ENCODE results near the gene SCARB1. TPM values are rescaled to one million over a fixed set of nuclear protein-coding genes. Genes with fewer than 3 reads are reported as not detected.

SCARB1 gene
- total RNA-seq, 1 donor from 2014 or later = 4.3 TPM

DNA sequence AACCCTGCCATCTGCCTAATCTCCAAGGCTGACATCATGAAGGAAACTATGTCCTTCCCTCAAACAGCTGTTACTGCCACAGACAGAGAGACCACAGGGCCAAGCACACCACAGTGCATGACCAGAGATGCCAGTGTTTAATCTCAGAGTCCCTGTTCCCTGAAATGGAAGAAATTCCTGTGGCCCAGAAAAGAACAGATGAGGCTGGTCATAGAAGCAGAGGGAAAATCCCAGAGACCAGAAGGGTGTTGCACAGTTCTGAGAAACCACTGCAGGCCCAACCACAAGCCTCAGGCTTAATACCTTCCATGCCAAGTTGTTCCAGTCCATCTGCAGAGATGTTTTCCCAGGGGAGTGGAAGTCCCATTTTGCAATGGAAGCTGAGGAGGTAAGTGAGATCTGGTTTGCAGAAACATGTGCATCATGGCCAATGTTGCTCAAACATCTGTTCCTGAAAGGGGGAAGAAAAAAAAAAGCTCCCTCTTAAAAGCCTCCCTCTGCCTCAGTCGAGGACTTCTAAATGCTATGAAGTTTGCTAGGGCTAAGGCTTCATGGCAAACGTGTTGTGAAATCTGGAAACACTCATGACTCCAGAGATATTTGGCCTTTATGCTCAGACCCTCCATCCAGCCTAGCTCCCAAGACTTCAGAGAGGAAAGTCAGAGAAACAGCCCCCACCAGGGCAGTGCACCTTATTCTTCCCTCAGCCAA is 98.6 kb downstream of the SCARB1 start:
- H3K4me1 Mint-ChIP-seq = peaks cover 30% of the 10 kb centered on the region
- Histone ChIP-seq H3K9me3 (ENCODE audit: low read depth) (no peaks in the 10 kb centered on the region), H2AFZ (replicated peaks) (no peak overlapping the region), H3K4me3 (no peak overlapping the region), H3K4me2 (no peak overlapping the region), H3K36me3 (no peaks in the 10 kb centered on the region), H3F3A (ENCODE audit: low read depth) (no peaks in the 10 kb centered on the region), H3K27me3 (no peaks in the 10 kb centered on the region), H4K20me1 (ENCODE audit: low read depth) (no peaks in the 10 kb centered on the region), H3K9ac (no peak overlapping the region), H3K4me1 (no peaks in the 10 kb centered on the region), H3K79me2 (ENCODE audit: low read depth) (no peaks in the 10 kb centered on the region), H3K27ac (no peak overlapping the region)
- no peak for DNase-seq (ENCODE audit: low spot score)
- no peak for TF ChIP-seq EZH2 (IDR thresholded peaks at IDR 0.05)
- TF ChIP-seq, protein P1, sequence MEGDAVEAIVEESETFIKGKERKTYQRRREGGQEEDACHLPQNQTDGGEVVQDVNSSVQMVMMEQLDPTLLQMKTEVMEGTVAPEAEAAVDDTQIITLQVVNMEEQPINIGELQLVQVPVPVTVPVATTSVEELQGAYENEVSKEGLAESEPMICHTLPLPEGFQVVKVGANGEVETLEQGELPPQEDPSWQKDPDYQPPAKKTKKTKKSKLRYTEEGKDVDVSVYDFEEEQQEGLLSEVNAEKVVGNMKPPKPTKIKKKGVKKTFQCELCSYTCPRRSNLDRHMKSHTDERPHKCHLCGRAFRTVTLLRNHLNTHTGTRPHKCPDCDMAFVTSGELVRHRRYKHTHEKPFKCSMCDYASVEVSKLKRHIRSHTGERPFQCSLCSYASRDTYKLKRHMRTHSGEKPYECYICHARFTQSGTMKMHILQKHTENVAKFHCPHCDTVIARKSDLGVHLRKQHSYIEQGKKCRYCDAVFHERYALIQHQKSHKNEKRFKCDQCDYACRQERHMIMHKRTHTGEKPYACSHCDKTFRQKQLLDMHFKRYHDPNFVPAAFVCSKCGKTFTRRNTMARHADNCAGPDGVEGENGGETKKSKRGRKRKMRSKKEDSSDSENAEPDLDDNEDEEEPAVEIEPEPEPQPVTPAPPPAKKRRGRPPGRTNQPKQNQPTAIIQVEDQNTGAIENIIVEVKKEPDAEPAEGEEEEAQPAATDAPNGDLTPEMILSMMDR (IDR thresholded peaks at IDR 0.05) = no peak
- TF ChIP-seq EZH2phosphoT487 (IDR thresholded peaks at IDR 0.05) = no peak
- H3K36me3 Mint-ChIP-seq = no peaks in the 10 kb centered on the region
- H3K27me3 Mint-ChIP-seq (ENCODE audit: insufficient read depth, low read depth) = peaks cover 45% of the 10 kb centered on the region
- H3K9me3 Mint-ChIP-seq = peaks cover 24% of the 10 kb centered on the region
- H3K4me3 Mint-ChIP-seq = no peak overlapping the region
- no peak overlapping the region for H3K27ac Mint-ChIP-seq

DNA sequence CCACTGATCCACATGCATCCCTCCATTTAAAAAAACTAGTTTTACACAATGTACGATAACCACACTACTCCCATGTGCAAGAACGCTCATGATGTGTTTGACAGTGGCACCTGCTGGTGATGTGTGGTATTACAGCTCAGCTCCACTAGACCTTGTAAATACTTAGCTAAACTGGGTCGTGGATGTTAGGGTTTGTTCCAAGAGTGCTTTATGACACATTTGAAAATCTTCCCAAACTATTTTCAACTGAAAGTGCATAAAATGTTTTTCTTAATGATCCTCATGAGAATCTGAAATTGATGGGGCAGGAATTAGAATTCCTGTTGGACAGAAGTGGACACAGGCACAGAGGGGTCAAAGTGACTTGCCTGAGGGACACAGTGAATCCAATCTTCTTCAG is 99.2 kb downstream of the SCARB1 start:
- no peak overlapping the region for H2AFZ ChIP-seq (replicated peaks)
- no peak overlapping the region for H3K4me2 ChIP-seq
- Mint-ChIP-seq H3K27me3 (ENCODE audit: insufficient read depth, low read depth) (peaks cover 46% of the 10 kb centered on the region), H3K27ac (no peak overlapping the region), H3K36me3 (no peaks in the 10 kb centered on the region), H3K4me1 (peaks cover 32% of the 10 kb centered on the region), H3K9me3 (peaks cover 24% of the 10 kb centered on the region), H3K4me3 (no peak overlapping the region)
- H3K79me2 ChIP-seq (ENCODE audit: low read depth) = no peaks in the 10 kb centered on the region
- no peak overlapping the region for H3K4me3 ChIP-seq
- H3K27me3 ChIP-seq = no peaks in the 10 kb centered on the region
- H3K36me3 ChIP-seq = no peaks in the 10 kb centered on the region
- no peaks in the 10 kb centered on the region for H3F3A ChIP-seq (ENCODE audit: low read depth)
- TF ChIP-seq, protein P1 (IDR thresholded peaks at IDR 0.05) = peak; percentile 66
- no peak for TF ChIP-seq EZH2phosphoT487 (IDR thresholded peaks at IDR 0.05)
- no peak for TF ChIP-seq EZH2 (IDR thresholded peaks at IDR 0.05)
- DNase-seq (ENCODE audit: low spot score) = no peak
- no peak overlapping the region for H3K27ac ChIP-seq
- no peaks in the 10 kb centered on the region for H3K9me3 ChIP-seq (ENCODE audit: low read depth)
- H4K20me1 ChIP-seq (ENCODE audit: low read depth) = no peaks in the 10 kb centered on the region
- no peaks in the 10 kb centered on the region for H3K4me1 ChIP-seq
- no peak overlapping the region for H3K9ac ChIP-seq

DNA sequence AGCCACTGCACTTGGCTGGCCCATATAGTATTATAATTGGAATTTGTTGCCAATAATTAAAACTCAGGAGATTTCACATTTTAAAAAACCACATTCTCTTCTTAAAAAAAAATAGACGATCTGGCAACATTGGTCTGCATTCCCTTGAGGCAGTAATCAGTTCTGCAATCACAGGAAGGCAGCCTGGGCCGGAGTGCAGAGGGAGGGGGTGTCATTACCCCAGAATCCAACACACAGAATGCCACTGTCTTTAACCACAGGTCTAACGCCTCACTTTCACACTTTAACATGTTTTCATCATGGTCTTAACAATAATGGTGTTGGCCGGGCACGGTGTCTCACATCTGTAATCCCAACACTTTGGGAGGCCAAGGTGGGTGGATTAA is 100.1 kb downstream of the SCARB1 start:
- Histone ChIP-seq H3K4me2 (no peak overlapping the region), H3K4me1 (no peaks in the 10 kb centered on the region), H3K4me3 (no peak overlapping the region), H3K27me3 (no peaks in the 10 kb centered on the region), H3K79me2 (ENCODE audit: low read depth) (no peaks in the 10 kb centered on the region), H3K9me3 (ENCODE audit: low read depth) (no peaks in the 10 kb centered on the region), H3K36me3 (no peaks in the 10 kb centered on the region), H3K27ac (no peak overlapping the region), H4K20me1 (ENCODE audit: low read depth) (no peaks in the 10 kb centered on the region), H3F3A (ENCODE audit: low read depth) (no peaks in the 10 kb centered on the region), H2AFZ (replicated peaks) (no peak overlapping the region), H3K9ac (no peak overlapping the region)
- Mint-ChIP-seq H3K27ac (no peak overlapping the region), H3K4me3 (no peak overlapping the region), H3K9me3 (peaks cover 24% of the 10 kb centered on the region), H3K36me3 (no peaks in the 10 kb centered on the region), H3K27me3 (ENCODE audit: insufficient read depth, low read depth) (peaks cover 50% of the 10 kb centered on the region), H3K4me1 (peaks cover 35% of the 10 kb centered on the region)
- TF ChIP-seq EZH2phosphoT487 (IDR thresholded peaks at IDR 0.05) (no peak), EZH2 (IDR thresholded peaks at IDR 0.05) (no peak)
- TF ChIP-seq, protein P1 (IDR thresholded peaks at IDR 0.05) = no peak
- DNase-seq (ENCODE audit: low spot score) = no peak

All from neural progenitor cell (in vitro differentiated cells).